ENCODE measurements around the gene SLC38A10. TPM values are rescaled to one million over a fixed set of nuclear protein-coding genes. Genes with fewer than 3 reads are reported as not detected.

SLC38A10 gene
- total and polyA plus RNA-seq, 2 of the 13 experiments (the other 11 are each of a cell fraction or from before 2014, with no cell fraction given): 23.4 to 55.8 TPM

GRCh38 chr17:81245024-81245664, 50.0 kb downstream of the SLC38A10 start (continued):
- TF ChIP-seq ZNF841 (CRISPR knock-in tag; IDR thresholded peaks at IDR 0.05; ENCODE audit: borderline replicate concordance): no peak
- no peak for TF ChIP-seq ZKSCAN5 (CRISPR knock-in tag; IDR thresholded peaks at IDR 0.05)
- no peak for TF ChIP-seq SP140L (CRISPR knock-in tag; IDR thresholded peaks at IDR 0.05; ENCODE audit: borderline replicate concordance)
- no peak for TF ChIP-seq HNF4G (IDR thresholded peaks at IDR 0.05; ENCODE audit: borderline replicate concordance, low read depth, low read length)
- TF ChIP-seq HNF4G (CRISPR knock-in tag; IDR thresholded peaks at IDR 0.05; ENCODE audit: borderline replicate concordance, low read depth): no peak
- TF ChIP-seq RFX1 (IDR thresholded peaks at IDR 0.05): no peak
- no peak for TF ChIP-seq FOXK2 (IDR thresholded peaks at IDR 0.05)
- TF ChIP-seq TFAP4 (IDR thresholded peaks at IDR 0.05; ENCODE audit: borderline replicate concordance, low read depth): no peak
- no peak for TF ChIP-seq EED (CRISPR knock-in tag; IDR thresholded peaks at IDR 0.05)
- no peak for TF ChIP-seq HINFP (CRISPR knock-in tag; IDR thresholded peaks at IDR 0.05; ENCODE audit: low read depth)
- peak; percentile 94 for TF ChIP-seq ZBTB33 (CRISPR knock-in tag; IDR thresholded peaks at IDR 0.05)
- no peak for TF ChIP-seq E2F2 (CRISPR knock-in tag; IDR thresholded peaks at IDR 0.05; ENCODE audit: borderline replicate concordance)
- TF ChIP-seq ZNF530 (CRISPR knock-in tag; IDR thresholded peaks at IDR 0.05; ENCODE audit: low read depth): no peak
- TF ChIP-seq ZNF34 (CRISPR knock-in tag; IDR thresholded peaks at IDR 0.05; ENCODE audit: borderline replicate concordance): no peak
- TF ChIP-seq ZNF7 (CRISPR knock-in tag; IDR thresholded peaks at IDR 0.05): no peak
- 0 out of 2 replicates have a peak, but pooled peaks have one; percentile 25 for TF ChIP-seq ZNF607 (CRISPR knock-in tag; IDR thresholded peaks at IDR 0.05; ENCODE audit: borderline replicate concordance)

Data from HepG2 (cell line).